ENCODE results near the gene ZDHHC5. TPM values are rescaled to one million over a fixed set of nuclear protein-coding genes. Genes with fewer than 3 reads are reported as not detected.
A peak's percentile ranks its signal among the peaks of the same experiment; 100 is the strongest.

ZDHHC5 gene
- total RNA-seq, 1 experiment from 2014 or later = 51.6 TPM

DNA sequence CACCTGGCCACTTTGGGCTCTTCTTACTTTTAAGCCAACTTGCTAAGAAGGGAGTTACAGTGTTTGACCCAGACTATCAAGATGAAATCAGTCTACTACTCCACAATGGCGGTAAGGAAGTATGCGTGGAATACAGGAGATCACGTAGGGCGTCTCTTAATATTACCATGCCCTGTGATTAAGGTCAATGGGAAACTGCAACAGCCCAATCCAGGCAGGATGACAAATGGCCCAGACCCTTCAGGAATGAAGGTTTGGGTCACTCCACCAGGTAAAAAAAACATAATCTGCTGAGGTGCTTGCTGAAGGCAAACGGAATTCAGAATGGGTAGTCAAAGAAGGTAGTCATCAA lies 17.2 kb upstream of the ZDHHC5 start:
- POLR2A ChIA-PET = interaction anchor here (3.2 kb wide), 1 partner anchor 11 kb away, joined by 47 read pairs; no protein-coding TSS in a partner anchor
- H3K9me3 Mint-ChIP-seq = no peaks in the 10 kb centered on the region
- peaks cover 69% of the 10 kb centered on the region for H3K27me3 Mint-ChIP-seq (ENCODE audit: low read depth)
- DNase-seq (ENCODE audit: low spot score) = no peak
- peak overlapping the region; percentile 80 for H3K4me3 Mint-ChIP-seq
- peak; percentile 75 for TF ChIP-seq ZNF671 (CRISPR knock-in tag; IDR thresholded peaks at IDR 0.05)
- TF ChIP-seq, protein P1, sequence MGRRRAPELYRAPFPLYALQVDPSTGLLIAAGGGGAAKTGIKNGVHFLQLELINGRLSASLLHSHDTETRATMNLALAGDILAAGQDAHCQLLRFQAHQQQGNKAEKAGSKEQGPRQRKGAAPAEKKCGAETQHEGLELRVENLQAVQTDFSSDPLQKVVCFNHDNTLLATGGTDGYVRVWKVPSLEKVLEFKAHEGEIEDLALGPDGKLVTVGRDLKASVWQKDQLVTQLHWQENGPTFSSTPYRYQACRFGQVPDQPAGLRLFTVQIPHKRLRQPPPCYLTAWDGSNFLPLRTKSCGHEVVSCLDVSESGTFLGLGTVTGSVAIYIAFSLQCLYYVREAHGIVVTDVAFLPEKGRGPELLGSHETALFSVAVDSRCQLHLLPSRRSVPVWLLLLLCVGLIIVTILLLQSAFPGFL (CRISPR knock-in tag; IDR thresholded peaks at IDR 0.05; ENCODE audit: borderline replicate concordance) = no peak
- no peak for TF ChIP-seq GRHL2 (CRISPR knock-in tag; IDR thresholded peaks at IDR 0.05; ENCODE audit: insufficient replicate concordance, severe bottlenecking)
- peak; percentile 37; the same call in 1 of the 2 replicates for TF ChIP-seq AR (CRISPR knock-in tag; IDR thresholded peaks at IDR 0.05)
- TF ChIP-seq, protein P2, sequence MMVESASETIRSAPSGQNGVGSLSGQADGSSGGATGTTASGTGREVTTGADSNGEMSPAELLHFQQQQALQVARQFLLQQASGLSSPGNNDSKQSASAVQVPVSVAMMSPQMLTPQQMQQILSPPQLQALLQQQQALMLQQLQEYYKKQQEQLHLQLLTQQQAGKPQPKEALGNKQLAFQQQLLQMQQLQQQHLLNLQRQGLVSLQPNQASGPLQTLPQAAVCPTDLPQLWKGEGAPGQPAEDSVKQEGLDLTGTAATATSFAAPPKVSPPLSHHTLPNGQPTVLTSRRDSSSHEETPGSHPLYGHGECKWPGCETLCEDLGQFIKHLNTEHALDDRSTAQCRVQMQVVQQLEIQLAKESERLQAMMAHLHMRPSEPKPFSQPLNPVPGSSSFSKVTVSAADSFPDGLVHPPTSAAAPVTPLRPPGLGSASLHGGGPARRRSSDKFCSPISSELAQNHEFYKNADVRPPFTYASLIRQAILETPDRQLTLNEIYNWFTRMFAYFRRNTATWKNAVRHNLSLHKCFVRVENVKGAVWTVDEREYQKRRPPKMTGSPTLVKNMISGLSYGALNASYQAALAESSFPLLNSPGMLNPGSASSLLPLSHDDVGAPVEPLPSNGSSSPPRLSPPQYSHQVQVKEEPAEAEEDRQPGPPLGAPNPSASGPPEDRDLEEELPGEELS (CRISPR knock-in tag; IDR thresholded peaks at IDR 0.05) = no peak
- TF ChIP-seq, protein P3, sequence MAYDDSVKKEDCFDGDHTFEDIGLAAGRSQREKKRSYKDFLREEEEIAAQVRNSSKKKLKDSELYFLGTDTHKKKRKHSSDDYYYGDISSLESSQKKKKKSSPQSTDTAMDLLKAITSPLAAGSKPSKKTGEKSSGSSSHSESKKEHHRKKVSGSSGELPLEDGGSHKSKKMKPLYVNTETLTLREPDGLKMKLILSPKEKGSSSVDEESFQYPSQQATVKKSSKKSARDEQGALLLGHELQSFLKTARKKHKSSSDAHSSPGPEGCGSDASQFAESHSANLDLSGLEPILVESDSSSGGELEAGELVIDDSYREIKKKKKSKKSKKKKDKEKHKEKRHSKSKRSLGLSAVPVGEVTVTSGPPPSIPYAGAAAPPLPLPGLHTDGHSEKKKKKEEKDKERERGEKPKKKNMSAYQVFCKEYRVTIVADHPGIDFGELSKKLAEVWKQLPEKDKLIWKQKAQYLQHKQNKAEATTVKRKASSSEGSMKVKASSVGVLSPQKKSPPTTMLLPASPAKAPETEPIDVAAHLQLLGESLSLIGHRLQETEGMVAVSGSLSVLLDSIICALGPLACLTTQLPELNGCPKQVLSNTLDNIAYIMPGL (CRISPR knock-in tag; IDR thresholded peaks at IDR 0.05) = no peak
- no peak for TF ChIP-seq SP1 (CRISPR knock-in tag; conservative IDR thresholded peaks at IDR 0.05)
- TF ChIP-seq, protein P4, sequence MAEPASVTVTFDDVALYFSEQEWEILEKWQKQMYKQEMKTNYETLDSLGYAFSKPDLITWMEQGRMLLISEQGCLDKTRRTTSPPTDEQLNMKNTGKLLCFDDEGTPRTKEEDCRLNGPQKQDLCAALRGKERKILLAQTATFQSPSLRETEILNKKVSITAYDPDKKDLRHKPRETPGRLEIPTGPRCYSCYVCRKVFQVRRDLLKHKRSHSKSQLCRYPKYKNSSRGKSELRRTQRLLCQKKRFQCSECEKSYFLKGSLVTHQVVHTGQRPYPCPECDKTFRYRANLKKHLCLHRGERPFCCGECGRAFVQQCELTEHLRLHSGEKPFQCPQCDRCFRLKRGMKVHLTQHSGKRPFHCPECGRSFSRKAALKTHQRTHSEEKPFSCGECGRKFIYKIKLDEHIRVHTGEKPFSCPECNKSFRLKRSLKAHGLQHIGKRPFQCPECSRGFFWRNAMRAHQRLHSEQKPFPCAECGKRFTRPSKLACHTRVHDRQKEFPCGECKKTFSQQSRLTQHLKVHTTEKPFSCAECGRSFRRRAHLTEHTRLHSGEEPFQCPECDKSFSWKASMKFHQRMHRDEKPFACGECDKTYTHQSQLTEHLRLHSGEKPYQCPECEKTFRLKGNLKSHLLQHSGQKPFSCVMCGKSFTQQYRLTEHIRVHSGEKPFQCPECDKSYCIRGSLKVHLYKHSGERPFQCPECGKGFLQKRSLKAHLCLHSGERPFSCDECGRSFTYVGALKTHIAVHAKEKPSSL (CRISPR knock-in tag; conservative IDR thresholded peaks at IDR 0.05) = no peak
- H3K27ac Mint-ChIP-seq = no peak overlapping the region
- H3K4me1 Mint-ChIP-seq = peaks cover 67% of the 10 kb centered on the region
- ATAC-seq = no peak
- CTCF ChIA-PET = interaction anchor here (2.8 kb wide), 1 partner anchor 83 kb away, joined by 17 read pairs; the partner anchor contains the start of gene UBE2L6
- no peaks in the 10 kb centered on the region for H3K36me3 Mint-ChIP-seq

GRCh38 chr11:57651408-57651807 lies 16.5 kb upstream of the ZDHHC5 start:
- no peaks in the 10 kb centered on the region for H3K36me3 Mint-ChIP-seq
- TF ChIP-seq, protein P5, sequence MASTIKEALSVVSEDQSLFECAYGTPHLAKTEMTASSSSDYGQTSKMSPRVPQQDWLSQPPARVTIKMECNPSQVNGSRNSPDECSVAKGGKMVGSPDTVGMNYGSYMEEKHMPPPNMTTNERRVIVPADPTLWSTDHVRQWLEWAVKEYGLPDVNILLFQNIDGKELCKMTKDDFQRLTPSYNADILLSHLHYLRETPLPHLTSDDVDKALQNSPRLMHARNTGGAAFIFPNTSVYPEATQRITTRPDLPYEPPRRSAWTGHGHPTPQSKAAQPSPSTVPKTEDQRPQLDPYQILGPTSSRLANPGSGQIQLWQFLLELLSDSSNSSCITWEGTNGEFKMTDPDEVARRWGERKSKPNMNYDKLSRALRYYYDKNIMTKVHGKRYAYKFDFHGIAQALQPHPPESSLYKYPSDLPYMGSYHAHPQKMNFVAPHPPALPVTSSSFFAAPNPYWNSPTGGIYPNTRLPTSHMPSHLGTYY (CRISPR knock-in tag; IDR thresholded peaks at IDR 0.05) = peak; percentile 38; the same call in 1 of the 2 replicates
- TF ChIP-seq E2F1 (CRISPR knock-in tag; IDR thresholded peaks at IDR 0.05) = no peak
- TF ChIP-seq AR (CRISPR knock-in tag; IDR thresholded peaks at IDR 0.05) = peak; percentile 37; the same call in 1 of the 2 replicates
- TF ChIP-seq NFATC4 (CRISPR knock-in tag; IDR thresholded peaks at IDR 0.05) = peak; percentile 84; the same call in 1 of the 2 replicates
- TF ChIP-seq MYBL2 (CRISPR knock-in tag; IDR thresholded peaks at IDR 0.05) = no peak
- TF ChIP-seq EMX1 (CRISPR knock-in tag; IDR thresholded peaks at IDR 0.05) = peak; percentile 51
- no peak for TF ChIP-seq FOXK1 (CRISPR knock-in tag; IDR thresholded peaks at IDR 0.05)
- peak; percentile 19; the same call in 1 of the 2 replicates for TF ChIP-seq ZNF416 (CRISPR knock-in tag; IDR thresholded peaks at IDR 0.05)
- TF ChIP-seq CREB1 (CRISPR knock-in tag; IDR thresholded peaks at IDR 0.05) = no peak
- ChIA-PET POLR2A (interaction anchor here (0.7 to 0.9 kb wide), 2 partner anchors 12 to 108 kb away, joined by 3 read pairs; no protein-coding TSS in a partner anchor), CTCF (interaction anchor here (0.7 to 0.9 kb wide), 2 partner anchors 11 to 83 kb away, joined by 4 to 5 read pairs; partner anchors contain the start of gene UBE2L6)
- DNase-seq (ENCODE audit: low spot score) = no peak
- no peak for ATAC-seq
- H3K4me1 Mint-ChIP-seq = peaks cover 60% of the 10 kb centered on the region
- no peak overlapping the region for H3K4me3 Mint-ChIP-seq
- no peak overlapping the region for H3K27ac Mint-ChIP-seq
- no peaks in the 10 kb centered on the region for H3K9me3 Mint-ChIP-seq
- peaks cover 76% of the 10 kb centered on the region for H3K27me3 Mint-ChIP-seq (ENCODE audit: low read depth)

Measured in WTC11 (cell line).